Astrocyte of the cerebellum (primary cell): ENCODE results near the gene CPT1A.
A peak's percentile ranks its signal among the peaks of the same experiment; 100 is the strongest.

Source experiments
- DNase-seq: peaks from one replicate; pipeline ENCODE4 v3.0.0-alpha.2; 2011; ENCODE audit warnings: low read depth
- H3K4me3 ChIP-seq: 2 replicates; pipeline ENCODE4 v1.5.1; 2011; ENCODE audit warnings: mild to moderate bottlenecking, low read depth, low read length, moderate library complexity
- CTCF ChIP-seq: IDR thresholded peaks from 2 replicates; pipeline ENCODE4 v1.5.1; 2012; ENCODE audit warnings: low read length, low read depth, moderate library complexity, mild to moderate bottlenecking; ENCODE audit errors: missing control alignments
- in situ Hi-C: cut with HindIII; loops from 2 replicates; pipeline ENCODE4 v1.10.0; 2017; ENCODE audit warnings: low sequenced_read_pairs

Gene CPT1A

GRCh38 chr11:68825571-68825970 lies 16.1 kb downstream of the CPT1A start:
- H3K4me3 ChIP-seq = no peak overlapping the region
- TF ChIP-seq CTCF = no peak
- DNase-seq = no peak
- in situ Hi-C loops = no loop called here

- DNase-seq = no peak
- no peak for TF ChIP-seq CTCF
- in situ Hi-C loops = no loop called here
- no peak overlapping the region for H3K4me3 ChIP-seq
These were observed 19.2 kb downstream of the CPT1A start for GRCh38 chr11:68822546-68822945.

GRCh38 chr11:68821670-68822069 lies 20.0 kb downstream of the CPT1A start:
- H3K4me3 ChIP-seq = no peak overlapping the region
- peak; percentile 23 for TF ChIP-seq CTCF
- in situ Hi-C loops = no loop called here
- DNase-seq = no peak

GRCh38 chr11:68819362-68819761 lies 22.4 kb downstream of the CPT1A start:
- no peak for DNase-seq
- no peak for TF ChIP-seq CTCF
- in situ Hi-C loops = no loop called here
- H3K4me3 ChIP-seq = no peak overlapping the region

- in situ Hi-C loops = no loop called here
- DNase-seq = no peak
- H3K4me3 ChIP-seq = no peak overlapping the region
- TF ChIP-seq CTCF = no peak
These were observed 23.5 kb downstream of the CPT1A start for GRCh38 chr11:68818181-68818580.

GRCh38 chr11:68817554-68817953 lies 24.2 kb downstream of the CPT1A start:
- no peak overlapping the region for H3K4me3 ChIP-seq
- no peak for DNase-seq
- TF ChIP-seq CTCF = no peak
- in situ Hi-C loops = no loop called here

- H3K4me3 ChIP-seq = no peak overlapping the region
- no peak for DNase-seq
- in situ Hi-C loops = no loop called here
- no peak for TF ChIP-seq CTCF
These were observed 24.7 kb downstream of the CPT1A start for GRCh38 chr11:68816917-68817419.
